Brain pericyte (primary cell): Measurements from ENCODE around the gene PICALM.

ENCODE experiments used
- DNase-seq: peaks from one replicate; pipeline ENCODE4 v3.0.0-alpha.2; 2012; ENCODE audit warnings: low read depth, low spot score

PICALM gene

DNA sequence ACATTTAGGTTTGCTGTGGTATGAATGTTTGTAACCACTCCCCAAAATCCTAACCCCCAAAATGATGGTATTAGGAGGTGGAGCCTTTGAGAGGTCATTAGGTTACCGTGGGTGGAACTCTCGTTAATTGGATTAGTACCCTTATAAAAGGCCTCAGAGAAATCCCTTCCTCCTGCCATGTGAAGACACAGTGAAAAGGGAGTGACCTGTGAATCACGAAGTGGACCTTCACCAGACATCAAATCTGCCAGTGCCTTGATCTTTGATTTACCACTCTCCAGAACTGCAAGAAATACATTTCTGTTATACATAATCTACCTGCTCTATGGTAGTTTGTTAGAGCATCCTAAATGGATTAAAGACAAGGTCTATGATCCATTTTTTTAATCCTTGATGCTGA lies 12.6 kb upstream of the PICALM start:
- no peak for DNase-seq

DNA sequence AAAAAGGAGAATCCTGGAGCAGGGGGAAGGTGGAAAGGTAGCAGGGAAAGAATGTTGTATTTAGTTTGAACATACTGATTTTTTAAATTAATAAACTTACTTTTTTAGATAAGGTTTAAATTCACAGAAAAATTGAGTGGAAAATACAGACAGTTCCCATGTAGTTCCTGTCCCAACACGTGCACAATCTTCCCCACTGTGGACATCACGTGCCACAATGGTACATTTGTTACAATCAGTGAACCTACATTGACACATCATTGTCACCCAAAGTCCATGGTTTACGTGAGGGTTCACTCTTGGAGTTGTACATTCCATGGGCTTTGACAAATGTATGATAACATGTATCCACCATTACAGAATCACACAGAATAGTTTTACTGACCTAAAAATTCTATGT lies 10.5 kb upstream of the PICALM start:
- no peak for DNase-seq

DNA sequence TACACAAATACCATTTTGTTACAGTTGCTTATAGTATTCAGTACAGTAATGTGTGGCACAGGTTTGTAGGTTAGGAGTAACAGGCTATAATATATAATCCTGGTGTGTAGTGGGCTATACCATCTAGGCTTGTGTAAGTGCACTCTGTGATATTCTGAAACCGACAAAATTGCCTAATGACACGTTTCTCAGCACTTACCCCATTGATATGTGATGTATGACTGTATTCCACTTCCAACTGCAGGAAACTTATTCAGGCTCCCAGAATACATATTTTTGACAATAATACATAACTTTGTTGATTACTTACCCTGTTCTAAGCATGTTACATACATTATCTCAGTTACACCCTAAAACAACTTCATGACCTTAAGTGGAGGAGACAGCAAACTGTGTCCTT lies 5.1 kb upstream of the PICALM start:
- DNase-seq = no peak

DNA sequence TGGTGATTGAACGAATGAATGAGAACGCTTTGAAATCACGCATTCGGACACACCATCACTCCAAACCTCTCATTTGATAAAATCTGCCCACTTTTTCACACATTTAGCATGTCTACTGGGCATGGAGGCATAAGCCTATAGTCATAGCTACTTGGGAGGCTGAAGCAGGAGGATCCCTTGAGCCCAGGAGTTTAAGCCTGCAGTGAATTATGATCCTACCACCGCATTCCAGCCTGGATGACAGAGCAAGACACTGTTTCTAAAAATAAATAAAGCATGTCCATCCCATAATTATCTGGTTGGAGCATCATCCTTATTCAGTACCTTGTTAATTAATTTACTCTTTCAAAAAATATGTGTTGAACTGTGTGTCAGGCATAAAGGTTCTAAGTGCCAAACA lies 3.3 kb upstream of the PICALM start:
- no peak for DNase-seq

DNA sequence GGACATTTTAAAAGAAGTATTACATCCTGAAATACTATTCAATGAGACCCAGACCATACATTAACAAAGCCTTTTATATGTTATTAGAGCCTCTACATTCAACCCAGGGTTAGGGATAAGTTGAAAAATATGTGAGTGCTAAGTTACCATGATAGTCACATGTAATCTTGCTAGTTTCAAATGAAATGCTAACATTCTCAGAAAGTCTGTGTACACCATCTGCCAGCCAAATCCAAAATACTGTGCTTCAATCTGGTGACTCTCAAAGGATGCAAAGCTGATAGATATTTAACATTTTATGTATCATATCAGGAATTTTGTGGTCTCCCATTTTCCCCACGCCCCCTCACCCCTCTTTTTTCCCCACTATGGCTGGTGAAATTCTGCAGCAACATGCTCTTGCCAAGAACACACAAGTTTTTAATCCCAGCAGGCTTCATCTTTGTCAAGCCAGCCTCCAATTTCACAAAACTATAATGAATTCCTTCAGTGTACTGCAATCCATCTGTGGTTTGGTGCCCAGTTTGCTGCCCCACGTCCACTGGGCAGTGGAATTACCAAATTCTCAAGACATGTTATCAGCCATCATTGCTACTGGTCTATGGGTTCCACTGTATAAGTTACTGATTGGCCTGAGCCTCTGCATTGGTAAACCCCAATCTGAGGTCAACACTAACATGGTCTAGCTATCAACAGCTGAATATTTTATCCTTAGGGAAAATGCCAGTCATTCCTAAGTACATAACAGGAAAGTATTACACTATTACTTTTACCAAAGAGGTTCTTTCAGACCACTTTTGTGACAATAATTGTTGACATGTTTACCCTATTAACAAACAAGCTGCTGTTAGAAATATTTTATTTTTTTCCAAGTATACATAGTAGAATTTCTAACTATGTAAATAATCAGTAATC lies 1.5 kb upstream of the PICALM start:
- no peak for DNase-seq

DNA sequence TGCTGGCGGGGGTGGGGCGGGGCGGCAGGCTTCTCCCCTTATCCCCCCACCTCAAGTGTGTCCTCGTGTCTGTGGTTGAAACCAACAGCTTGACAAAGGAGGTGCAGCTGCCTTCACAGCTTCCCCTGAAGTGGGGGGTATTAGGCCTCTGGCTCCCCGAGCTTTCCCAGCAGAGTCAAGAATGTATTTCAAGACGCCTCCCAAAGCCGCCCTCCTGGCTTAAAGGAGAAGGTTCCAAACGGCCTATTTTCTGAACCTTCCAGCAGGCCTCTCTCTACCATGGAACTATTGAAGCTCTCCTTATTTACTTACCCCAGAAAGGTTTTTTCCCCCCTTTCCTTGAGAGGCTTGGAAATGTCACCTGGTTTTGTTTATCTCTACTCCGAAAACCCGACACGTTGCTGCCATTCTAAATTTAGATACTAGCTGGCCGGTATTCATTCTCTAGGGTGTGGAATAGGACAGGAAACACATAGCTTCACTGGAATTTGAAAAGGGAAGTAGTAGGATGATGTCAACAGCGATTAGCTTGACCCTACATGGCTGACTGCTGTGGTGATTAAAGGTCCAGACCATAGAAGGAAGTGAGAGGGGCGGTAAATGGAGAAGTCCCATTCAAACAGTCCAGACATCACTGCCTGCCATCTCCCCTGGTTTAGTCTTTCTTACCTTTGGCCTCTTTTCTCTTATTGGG lies 671 bp upstream of the PICALM start:
- no peak for DNase-seq

DNA sequence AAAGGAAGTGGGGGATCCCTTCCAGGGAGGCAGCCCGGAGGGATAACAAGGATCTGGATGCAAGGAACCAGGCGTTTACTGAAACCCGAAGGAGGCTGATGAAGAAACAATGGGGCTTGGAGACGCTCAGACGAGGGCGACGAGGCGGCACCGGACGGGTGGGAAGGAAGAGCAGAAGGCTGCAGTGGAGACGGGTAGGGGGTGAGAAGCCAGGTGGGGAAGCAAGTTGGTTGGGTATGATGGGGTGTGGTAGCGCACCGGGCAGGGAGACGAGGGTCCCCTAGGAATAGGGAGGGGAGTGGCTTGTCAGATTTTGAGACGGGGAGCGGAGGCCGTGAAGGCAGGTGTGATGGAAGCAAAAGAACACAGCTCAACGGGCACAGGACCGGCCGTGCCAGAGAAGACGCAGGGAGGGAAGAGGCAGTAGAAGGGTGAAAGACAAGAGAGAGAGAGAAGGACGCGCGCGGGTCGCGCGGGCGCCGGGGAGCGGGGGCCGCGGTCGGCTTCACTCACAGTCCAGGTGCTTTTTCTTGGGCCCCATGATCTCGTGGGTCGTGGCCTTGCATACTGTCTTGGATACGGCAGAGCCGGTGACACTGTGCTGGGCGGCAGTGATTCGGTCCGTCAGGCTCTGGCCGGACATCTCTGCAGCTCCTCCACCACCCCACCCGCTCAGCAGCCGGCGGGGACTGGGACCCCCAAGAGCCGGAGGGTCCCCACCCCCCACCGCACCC lies 579 bp downstream of the PICALM start:
- no peak for DNase-seq

DNA sequence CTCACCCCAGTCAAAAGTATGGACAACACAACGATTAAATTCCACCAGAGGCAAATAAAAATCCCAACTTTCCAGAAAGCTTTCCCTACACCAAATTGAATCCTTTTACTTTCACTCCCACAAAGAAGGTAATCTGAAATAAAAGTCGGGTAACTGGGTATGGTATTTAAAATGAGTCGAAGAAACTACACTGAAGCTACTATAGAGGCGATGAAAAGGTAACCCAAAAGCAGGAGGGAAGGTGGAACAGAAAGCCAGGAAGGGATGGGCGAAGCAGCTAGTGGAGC lies 1.1 kb downstream of the PICALM start:
- DNase-seq = no peak

DNA sequence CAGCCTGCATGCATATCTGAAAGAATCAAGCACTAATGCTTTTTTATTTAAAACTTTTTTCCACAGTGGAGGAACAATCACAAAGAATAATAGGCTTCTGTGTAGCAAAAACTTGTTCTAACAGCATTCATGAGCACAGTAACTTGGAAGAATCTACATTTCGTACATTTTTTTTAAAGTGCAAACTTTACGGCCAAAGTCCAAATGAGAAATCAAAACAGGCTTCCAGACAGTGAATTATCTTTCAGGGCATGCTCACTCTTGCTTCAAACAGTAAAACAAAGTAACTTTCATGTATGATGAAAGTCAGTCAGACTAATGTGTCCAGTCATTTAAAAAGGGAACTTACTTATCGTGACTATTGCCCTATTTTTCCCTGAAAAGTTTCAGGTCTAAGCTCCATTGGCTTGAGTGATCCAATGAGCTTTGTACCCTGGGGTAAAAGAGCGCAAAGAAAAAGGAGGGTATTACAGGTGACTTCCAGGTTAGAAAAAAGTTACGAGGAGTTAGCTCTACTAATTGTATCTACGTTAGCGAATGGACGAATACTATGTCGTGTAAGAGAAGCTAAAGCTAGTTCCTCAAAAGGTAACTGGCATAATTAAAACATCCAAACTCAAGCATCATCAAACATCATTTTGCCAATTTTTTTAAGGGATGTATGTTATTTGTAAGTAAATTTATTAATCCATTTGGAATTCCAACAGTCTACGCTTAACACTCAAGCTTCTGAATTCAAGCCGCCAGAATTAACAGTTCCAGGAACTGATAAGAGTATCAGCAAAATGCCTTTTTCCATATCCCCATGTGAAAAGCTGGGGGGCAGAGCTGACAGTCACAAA lies 1.7 kb downstream of the PICALM start:
- DNase-seq = no peak

DNA sequence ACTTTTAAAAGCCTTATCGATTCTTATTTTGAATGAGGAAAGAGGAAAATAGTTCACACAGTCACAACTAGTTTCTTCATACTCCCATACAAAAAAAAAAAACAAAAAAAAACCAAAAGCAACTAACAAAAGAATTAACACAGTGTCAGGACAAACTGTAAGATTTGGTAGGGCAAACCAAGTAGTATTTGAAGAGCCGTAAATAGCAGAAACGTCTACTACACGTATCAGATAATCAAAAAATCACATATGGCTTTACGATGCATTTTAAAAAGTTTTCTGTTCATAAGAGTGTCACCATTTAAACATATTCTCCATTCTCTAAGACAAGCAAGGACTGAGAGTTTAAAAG lies 2.3 kb downstream of the PICALM start:
- no peak for DNase-seq

DNA sequence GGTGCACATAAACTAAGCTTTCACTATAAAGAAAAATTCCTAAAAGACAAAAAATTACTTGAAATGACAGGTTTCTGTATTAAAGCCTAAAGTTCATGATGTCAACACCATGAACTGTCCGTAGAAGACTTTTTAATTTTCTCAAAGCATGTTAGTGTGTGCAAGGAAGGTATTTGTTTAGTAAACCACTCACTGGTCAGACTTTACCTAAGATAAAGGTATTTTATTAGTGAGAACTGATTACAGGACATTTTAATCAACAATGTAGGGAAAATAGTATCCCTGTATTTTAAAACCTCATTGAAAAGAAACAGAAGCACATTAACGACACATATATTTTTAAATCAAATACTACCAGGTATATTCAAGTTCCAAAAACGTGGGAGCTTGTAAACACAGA lies 2.9 kb downstream of the PICALM start:
- DNase-seq = no peak

DNA sequence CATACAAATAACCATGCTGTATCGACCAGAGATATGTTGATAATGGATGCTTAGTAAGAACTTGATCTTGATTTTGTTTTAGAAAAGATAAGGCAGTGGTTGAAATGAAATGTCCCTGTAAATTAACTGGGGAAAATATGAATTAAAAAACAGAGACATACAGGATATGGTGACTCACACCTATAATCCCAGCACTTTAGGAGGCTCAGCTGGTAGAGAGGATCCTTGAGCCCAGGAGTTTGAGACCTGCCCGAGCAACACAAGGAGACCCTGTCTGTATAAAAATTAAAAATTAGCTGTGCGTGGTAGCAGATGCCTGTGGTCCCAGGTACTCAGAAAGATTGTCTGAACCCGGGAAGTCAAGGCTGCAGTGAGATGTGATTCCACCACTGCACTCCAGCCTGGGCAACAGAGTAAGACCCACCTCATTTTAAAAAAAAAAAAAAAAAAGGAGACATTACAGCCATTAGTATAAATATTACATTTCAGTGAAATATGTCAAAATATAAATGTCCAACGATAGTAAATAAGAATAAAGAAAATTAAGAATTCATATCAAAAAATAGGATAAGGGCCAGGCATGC lies 4.6 kb downstream of the PICALM start:
- no peak for DNase-seq

DNA sequence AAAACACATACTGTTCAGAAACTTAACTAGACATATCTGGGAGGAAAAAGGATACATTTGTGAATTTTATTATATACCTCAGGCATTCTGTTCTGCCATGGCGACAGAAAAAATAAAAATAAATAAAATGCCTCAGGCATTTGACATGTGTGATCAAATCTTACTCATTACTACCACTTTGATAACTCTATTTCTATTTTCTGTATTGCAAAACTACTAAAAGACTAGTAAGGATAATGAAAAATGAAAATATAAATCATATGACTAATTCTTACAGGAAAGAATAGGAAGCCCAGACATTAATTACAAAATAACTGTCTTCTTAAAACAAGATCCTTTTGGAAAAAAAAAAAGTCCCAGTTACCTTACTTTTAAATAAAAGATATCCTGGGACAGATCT lies 5.3 kb downstream of the PICALM start:
- no peak for DNase-seq

DNA sequence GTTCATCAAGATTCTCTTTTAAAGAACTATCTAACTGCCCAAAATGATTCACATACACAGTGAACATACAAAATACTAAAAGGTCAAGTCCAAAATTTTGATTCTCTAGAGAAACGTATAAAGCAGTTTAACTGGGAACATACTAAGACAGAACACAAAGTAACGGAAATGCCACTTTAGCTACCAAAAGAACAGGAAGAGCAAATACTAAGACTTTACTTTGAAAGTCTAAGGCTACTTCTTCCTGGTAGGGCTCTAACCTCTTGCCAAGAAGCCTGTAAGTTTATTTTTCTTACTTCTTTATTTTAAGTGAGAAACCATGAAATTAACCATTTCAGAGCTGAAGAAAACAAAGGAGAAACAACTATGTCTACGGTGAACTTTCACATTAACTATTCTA lies 6.2 kb downstream of the PICALM start:
- DNase-seq = no peak

DNA sequence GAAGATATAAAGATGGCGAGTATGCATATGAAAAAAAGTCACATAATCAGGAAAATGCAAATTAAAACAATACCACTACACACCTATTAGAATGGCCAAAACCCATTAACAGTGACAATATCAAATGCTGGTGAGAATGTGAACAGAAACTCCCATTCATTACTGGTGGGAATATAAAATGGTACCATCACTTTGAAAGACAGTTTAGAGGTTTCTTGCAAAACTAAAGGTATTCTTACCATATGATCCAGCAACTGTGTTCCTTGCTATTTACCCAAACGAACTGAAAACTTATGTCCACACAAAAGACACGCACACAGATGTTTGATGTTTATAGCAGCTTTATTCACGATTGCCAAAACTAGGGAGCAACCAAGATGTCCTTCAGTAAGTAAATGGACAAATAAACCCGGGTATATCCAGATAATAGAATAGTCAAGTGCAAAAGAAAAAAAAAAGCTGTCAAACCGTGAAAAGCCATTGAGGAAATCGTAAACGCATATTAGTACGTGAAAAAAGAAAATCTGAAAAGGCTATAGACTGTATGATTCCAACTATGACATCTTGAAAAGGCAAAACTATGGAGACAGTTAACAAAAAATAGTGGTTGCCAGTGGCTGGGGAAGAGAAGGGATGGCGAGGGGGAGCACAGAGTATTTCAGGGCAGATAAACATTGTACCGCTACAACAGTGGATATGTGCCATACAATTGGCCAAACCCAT lies 7.2 kb downstream of the PICALM start:
- no peak for DNase-seq

DNA sequence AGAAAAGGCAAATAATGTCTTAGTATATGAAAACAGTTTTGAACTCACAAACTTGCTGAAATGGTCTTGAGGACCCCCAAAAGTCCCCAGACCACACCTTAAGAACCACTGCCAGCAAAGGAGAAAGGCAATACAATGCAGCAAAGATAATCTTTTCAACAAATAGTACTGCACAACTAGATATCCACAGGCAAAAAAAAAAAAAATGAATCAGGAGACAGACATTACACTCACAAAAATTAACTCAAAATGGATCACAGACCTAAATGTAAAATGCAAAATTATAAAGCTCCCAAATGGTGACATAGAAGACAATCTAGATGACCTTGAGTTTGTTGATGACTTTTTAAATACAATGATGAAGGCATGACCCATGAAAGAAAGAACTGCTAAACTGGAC lies 8.3 kb downstream of the PICALM start:
- DNase-seq = no peak

DNA sequence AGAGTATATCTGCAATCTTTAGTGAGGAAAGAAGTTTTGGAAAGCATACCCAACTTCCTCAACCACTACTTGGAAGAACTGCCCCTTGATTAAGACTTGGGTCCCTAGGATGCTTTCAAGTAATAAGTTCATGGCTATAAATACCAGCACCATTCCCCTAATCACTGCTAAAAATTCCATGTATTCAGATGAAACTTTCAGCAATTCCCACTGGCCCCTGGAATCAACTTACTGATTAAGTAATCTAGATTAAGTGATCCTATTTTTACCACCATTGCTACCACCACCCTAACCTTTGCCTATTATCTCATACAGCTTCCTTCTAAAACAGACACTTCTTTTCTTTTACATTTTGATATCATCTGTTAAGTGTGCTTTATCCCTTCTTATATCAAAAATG lies 10.5 kb downstream of the PICALM start:
- DNase-seq = no peak

DNA sequence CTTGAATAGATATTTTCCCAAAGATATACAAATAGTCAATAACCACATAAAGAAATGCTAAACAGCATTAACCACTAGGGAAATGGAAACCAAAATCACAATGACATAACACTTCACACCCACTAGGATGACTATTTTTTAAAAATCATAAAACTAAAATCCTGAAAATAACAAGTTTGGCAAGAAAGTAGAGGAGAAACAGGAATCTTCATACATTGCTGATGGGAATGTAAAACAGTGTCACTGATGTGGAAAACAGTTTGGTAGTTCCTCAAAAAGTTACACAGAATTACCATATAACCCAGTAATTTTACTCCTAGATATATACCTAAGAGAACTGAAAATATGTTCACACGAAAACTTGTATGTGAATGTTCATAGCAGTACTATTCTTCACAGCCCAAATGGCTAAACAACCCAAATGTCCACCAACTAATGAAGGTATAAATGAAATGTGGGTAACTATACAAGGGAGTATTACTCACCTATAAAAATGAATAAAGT lies 12.5 kb downstream of the PICALM start:
- DNase-seq = no peak

DNA sequence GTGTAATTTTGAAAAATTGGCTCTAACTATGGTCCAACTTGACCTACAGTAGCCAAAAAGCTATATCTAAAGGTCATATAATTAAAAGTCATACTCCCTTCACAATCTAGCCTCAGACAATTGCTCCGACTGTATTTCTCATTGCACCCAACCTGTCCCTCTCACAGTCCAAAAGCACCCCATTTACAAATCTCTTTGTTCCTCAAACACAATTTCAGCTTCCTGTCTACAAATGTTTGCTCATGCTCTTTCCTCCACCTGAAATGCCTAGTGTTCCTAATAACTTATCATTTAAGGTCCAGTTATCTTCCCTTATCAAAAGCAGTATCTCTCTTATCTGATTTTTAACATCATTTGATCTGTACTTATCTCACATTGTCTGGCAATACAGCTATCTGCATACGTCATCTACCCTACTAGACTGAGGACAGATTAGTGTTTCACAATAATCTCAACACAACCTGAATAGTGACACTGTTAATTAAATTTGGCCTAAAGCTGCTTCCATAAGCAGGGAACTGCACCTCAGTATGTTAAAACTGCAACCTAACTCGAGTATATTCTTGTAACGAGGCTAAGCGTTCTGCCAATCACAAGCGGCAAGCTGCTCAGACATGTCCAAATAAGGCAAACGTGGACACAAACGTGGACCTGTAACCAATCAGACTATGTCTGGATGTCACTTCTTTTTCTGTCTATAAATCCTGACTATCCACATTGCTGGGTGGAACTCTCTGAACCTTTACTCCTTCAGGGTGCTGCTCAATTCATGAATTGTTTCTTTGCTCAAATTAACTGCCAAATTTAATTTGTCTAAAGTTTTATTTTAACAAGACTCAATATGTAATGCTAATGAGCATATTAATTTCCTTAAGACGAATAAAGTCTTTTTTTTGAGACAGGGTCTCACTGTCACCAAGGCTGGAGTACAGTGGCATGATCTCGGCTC lies 15.9 kb downstream of the PICALM start:
- DNase-seq = no peak
